Measurements from ENCODE around the gene LUC7L2. TPM values are rescaled to one million over a fixed set of nuclear protein-coding genes. Genes with fewer than 3 reads are reported as not detected.
A peak's percentile ranks its signal among the peaks of the same experiment; 100 is the strongest.
"Not testable (repeated sequence)": the region's sequence is repeated elsewhere in the genome, so short reads cannot be mapped to it uniquely, and the experiment has no call there.

Gene LUC7L2
- total and polyA plus RNA-seq, 8 donors: 20.5 to 133 (median 60.6) TPM

DNA sequence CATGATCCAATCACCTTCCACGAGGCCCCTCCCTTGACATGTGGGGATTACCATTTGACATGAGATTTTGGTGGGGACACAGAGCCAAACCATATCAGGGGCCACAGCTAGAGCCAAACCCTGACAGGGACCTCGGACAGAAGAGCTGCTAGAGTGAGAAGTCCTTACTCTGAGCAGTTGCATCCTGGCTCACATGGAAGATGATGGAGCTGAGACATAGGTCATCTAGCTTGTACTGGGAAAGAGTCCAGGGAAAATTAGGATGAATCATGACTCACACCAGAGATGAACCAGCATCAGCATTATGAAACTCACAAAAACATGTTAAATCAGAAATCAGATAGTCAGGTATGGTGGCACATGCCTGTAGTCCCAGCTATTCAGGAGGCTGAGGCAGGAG lies 31.3 kb upstream of the LUC7L2 start:
- 63 to 80% (median 70%) methylated on average over 2 of the region's 2 CpGs for whole genome bisulfite sequencing, 5 donors
- Histone ChIP-seq H3K4me1 (peaks cover 0 to 4% (median 0%) of the 10 kb centered on the region in 4 donors), H3K36me3 (no peaks in the 10 kb centered on the region), H3K27ac (no peak overlapping the region), H3K27me3 (no peaks in the 10 kb centered on the region), H3K4me3 (no peak overlapping the region), H3K9me3 (no peaks in the 10 kb centered on the region)
- DNase-seq: peak in 1 of 2 donors; percentile 12
- no peak for TF ChIP-seq EP300 (IDR thresholded peaks at IDR 0.05)
- no peak for TF ChIP-seq POLR2A (IDR thresholded peaks at IDR 0.05)
- TF ChIP-seq, protein P1, sequence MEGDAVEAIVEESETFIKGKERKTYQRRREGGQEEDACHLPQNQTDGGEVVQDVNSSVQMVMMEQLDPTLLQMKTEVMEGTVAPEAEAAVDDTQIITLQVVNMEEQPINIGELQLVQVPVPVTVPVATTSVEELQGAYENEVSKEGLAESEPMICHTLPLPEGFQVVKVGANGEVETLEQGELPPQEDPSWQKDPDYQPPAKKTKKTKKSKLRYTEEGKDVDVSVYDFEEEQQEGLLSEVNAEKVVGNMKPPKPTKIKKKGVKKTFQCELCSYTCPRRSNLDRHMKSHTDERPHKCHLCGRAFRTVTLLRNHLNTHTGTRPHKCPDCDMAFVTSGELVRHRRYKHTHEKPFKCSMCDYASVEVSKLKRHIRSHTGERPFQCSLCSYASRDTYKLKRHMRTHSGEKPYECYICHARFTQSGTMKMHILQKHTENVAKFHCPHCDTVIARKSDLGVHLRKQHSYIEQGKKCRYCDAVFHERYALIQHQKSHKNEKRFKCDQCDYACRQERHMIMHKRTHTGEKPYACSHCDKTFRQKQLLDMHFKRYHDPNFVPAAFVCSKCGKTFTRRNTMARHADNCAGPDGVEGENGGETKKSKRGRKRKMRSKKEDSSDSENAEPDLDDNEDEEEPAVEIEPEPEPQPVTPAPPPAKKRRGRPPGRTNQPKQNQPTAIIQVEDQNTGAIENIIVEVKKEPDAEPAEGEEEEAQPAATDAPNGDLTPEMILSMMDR (IDR thresholded peaks at IDR 0.05): no peak
- no peak for TF ChIP-seq POLR2AphosphoS5 (IDR thresholded peaks at IDR 0.05)
- intact Hi-C loops (cut with DNase I; ENCODE audit: low total_unique reads): no loop called here

DNA sequence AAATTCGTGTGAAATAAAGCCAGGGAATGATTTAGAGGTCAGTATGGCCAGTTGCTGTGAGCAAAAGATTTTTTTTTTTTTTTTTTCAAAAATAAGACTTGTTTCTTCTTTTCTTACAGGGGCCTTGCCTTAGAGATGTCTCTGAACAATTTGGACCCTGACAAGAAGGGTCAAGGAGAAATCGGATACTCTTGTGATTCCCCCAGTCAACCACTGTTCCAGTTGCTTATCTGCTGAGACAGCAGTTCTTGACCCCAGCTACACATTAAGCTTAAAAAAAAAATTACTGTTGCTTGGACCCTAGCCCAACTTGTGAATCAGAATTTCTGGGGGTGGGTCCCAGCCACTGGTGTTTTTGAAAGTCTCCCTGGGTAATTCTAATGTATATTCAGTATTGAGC lies 30.6 kb upstream of the LUC7L2 start:
- no peaks in the 10 kb centered on the region for H3K9me3 ChIP-seq
- H3K27me3 ChIP-seq: no peaks in the 10 kb centered on the region
- WGBS, 5 donors: 39 to 68% (median 55%) methylated on average over 2 of the region's 2 CpGs
- H3K36me3 ChIP-seq: no peaks in the 10 kb centered on the region
- H3K4me1 ChIP-seq: peaks cover 0 to 4% (median 0%) of the 10 kb centered on the region in 4 donors
- peak in 1 of 2 donors; percentile 13 for DNase-seq
- intact Hi-C loops (cut with DNase I; ENCODE audit: low total_unique reads): no loop called here
- no peak overlapping the region for H3K4me3 ChIP-seq
- TF ChIP-seq EP300 (IDR thresholded peaks at IDR 0.05) (no peak), POLR2AphosphoS5 (IDR thresholded peaks at IDR 0.05) (no peak), POLR2A (IDR thresholded peaks at IDR 0.05) (no peak)
- TF ChIP-seq, protein P1 (IDR thresholded peaks at IDR 0.05): no peak
- H3K27ac ChIP-seq: no peak overlapping the region

- Histone ChIP-seq H3K4me3 (no peak overlapping the region), H3K27me3 (no peaks in the 10 kb centered on the region), H3K9me3 (no peaks in the 10 kb centered on the region), H3K36me3 (no peaks in the 10 kb centered on the region), H3K4me1 (peaks cover 0 to 4% (median 0%) of the 10 kb centered on the region in 4 donors), H3K27ac (no peak overlapping the region)
- DNase-seq: no peak
- 72 to 86% (median 85%) methylated on average over 3 of the region's 3 CpGs for whole genome bisulfite sequencing, 5 donors
- no peak for TF ChIP-seq POLR2AphosphoS5 (IDR thresholded peaks at IDR 0.05)
- no peak for TF ChIP-seq EP300 (IDR thresholded peaks at IDR 0.05)
- TF ChIP-seq, protein P1 (IDR thresholded peaks at IDR 0.05): no peak
- TF ChIP-seq POLR2A (IDR thresholded peaks at IDR 0.05): no peak
- intact Hi-C loops (cut with DNase I; ENCODE audit: low total_unique reads): no loop called here
Observed at GRCh38 chr7:139330333-139331030, 29.2 kb upstream of the LUC7L2 start.

- peaks cover 0 to 4% (median 0%) of the 10 kb centered on the region in 4 donors for H3K4me1 ChIP-seq
- peak; percentile 29 to 39 for DNase-seq
- peak overlapping the region in 2 of 5 donors; percentile 1 to 10 for H3K27ac ChIP-seq
- WGBS, 5 donors: 26 to 51% (median 41%) methylated on average over 5 of the region's 5 CpGs
- intact Hi-C loops (cut with DNase I; ENCODE audit: low total_unique reads): no loop called here
- H3K9me3 ChIP-seq: no peaks in the 10 kb centered on the region
- H3K27me3 ChIP-seq: no peaks in the 10 kb centered on the region
- H3K36me3 ChIP-seq: no peaks in the 10 kb centered on the region
- TF ChIP-seq POLR2A (IDR thresholded peaks at IDR 0.05) (no peak), EP300 (IDR thresholded peaks at IDR 0.05) (no peak), POLR2AphosphoS5 (IDR thresholded peaks at IDR 0.05) (no peak)
- TF ChIP-seq, protein P1 (IDR thresholded peaks at IDR 0.05): no peak
- no peak overlapping the region for H3K4me3 ChIP-seq
Observed at GRCh38 chr7:139332697-139333359, 26.9 kb upstream of the LUC7L2 start.

DNA sequence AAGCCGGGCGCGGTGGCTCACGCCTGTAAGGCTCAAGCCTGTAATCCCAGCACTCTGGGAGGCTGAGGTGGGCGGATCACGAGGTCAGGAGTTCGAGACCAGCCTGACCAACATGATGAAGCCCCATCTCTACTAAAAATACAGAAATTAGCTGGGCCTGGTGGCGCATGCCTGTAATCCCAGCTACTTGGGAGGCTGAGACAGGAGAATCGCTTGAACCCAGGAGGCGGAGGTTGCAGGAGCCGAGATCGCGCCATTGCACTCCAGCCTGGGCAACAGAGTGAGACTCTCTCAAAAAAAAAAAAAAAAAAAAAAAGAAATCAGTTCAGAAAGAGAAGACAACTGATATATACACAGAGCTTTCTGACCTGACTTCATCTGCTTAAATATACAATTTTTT lies 26.3 kb upstream of the LUC7L2 start:
- intact Hi-C loops (cut with DNase I; ENCODE audit: low total_unique reads); H3K4me3 ChIP-seq; H3K9me3 ChIP-seq; H3K4me1 ChIP-seq; H3K27me3 ChIP-seq; H3K36me3 ChIP-seq; DNase-seq: not testable (repeated sequence)
- 71 to 86% (median 78%) methylated on average over 13 of the region's 13 CpGs for WGBS, 5 donors
- H3K27ac ChIP-seq: peak overlapping the region in 2 of 5 donors; percentile 1 to 10
